Measurements from ENCODE around the gene HCLS1. TPM values are rescaled to one million over a fixed set of nuclear protein-coding genes. Genes with fewer than 3 reads are reported as not detected.

The HCLS1 gene, protein sequence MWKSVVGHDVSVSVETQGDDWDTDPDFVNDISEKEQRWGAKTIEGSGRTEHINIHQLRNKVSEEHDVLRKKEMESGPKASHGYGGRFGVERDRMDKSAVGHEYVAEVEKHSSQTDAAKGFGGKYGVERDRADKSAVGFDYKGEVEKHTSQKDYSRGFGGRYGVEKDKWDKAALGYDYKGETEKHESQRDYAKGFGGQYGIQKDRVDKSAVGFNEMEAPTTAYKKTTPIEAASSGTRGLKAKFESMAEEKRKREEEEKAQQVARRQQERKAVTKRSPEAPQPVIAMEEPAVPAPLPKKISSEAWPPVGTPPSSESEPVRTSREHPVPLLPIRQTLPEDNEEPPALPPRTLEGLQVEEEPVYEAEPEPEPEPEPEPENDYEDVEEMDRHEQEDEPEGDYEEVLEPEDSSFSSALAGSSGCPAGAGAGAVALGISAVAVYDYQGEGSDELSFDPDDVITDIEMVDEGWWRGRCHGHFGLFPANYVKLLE
- total RNA-seq = 31.9 and 43.1 TPM in 2 replicates

GRCh38 chr3:121660356-121661171, at the start of gene HCLS1:
Gene HCLS1, minus strand, starts transcription at chr3:121660903. Its CDS starts 2,556 bp downstream, at chr3:121658347.

GRCh38 chr3:121592856-121593702, 67.6 kb downstream of the HCLS1 start, which contains the start of gene FBXO40:
Gene FBXO40, plus strand, starts transcription at chr3:121593379. Its CDS starts 27,197 bp downstream, at chr3:121620576.

Other genes with a start within 250 kb of the HCLS1 start
- gene POLQ, start 114.9 kb downstream of the HCLS1 start, total RNA-seq = 7.6 and 7.8 TPM in 2 replicates
- gene ARGFX, start 93.0 kb downstream of the HCLS1 start, total RNA-seq = not detected in 2 replicates
- under 0.01 TPM in 1 of 2 replicates, not detected in the other for gene FBXO40, start 67.5 kb downstream of the HCLS1 start, total RNA-seq
- 29.6 and 53.6 TPM in 2 replicates for gene GOLGB1, start 88.8 kb upstream of the HCLS1 start, total RNA-seq
- gene IQCB1, start 174.2 kb upstream of the HCLS1 start, total RNA-seq = 6.3 and 18.4 TPM in 2 replicates
- gene EAF2, start 174.3 kb upstream of the HCLS1 start, total RNA-seq = 1.1 and 1.5 TPM in 2 replicates
- gene SLC15A2, start 233.5 kb upstream of the HCLS1 start, total RNA-seq = under 0.01 and 0.31 TPM in 2 replicates

Data from bladder microvascular endothelial cell (primary cell).